ENCODE results near the gene ZBTB12.

Gene ZBTB12

DNA sequence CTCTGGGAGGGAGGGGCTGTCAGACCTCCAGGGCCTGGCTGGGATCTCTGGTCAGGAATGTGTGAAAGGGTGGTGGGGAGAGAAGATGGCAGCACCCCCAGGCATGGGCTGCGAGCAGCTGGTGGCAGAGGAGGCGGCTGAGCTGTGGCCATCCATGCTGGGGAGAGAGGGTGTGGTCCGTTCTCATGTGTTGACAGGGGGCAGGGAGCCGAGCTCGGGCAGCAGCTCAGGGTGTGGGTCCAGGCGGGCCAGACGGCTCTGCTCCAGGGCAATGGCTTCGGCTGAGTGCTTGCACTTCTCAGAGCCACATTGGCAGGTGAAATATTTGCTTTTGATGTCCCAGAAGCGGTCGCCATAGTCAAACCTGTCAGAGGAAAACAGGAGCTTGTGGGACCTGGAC lies 22.0 kb downstream of the ZBTB12 start:
- H3K4me2 ChIP-seq (ENCODE audit: low read length), result no peak overlapping the region
- H3K4me3 ChIP-seq (ENCODE audit: low read length), result no peak overlapping the region
- H3K27me3 ChIP-seq (ENCODE audit: control insufficient read depth, insufficient read depth, low read length), result no peaks in the 10 kb centered on the region
- no peaks in the 10 kb centered on the region for H3K4me1 ChIP-seq (ENCODE audit: control insufficient read depth, insufficient read depth, low read length)
- H3K9ac ChIP-seq (ENCODE audit: low read depth, low read length), result no peak overlapping the region
- peaks cover 38% of the 10 kb centered on the region for H3K36me3 ChIP-seq (ENCODE audit: insufficient read depth, low read length)
- H3K9me3 ChIP-seq (replicated peaks; ENCODE audit: low read length), result no peaks in the 10 kb centered on the region

DNA sequence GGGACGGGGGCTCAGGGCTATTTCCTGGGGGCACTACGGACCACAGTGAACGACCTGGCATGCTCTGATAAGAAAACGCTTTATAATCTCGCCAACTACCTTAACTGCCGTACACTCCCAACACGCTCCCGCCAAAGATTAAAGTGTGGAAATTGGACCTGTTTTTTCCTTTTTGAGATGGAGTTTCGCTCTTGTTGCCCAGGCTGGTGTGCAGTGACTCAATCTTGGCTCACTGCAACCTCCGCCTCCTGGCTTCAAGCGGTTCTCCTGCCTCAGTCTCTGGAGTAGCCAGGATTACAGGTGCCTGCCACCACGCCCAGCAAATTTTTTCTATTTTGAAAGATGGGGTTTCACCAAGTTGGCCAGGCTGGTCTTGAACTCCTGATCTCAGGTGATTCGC lies 22.7 kb downstream of the ZBTB12 start:
- Histone ChIP-seq H3K9ac (ENCODE audit: low read depth, low read length) (no peak overlapping the region), H3K4me2 (ENCODE audit: low read length) (no peak overlapping the region), H3K4me3 (ENCODE audit: low read length) (no peak overlapping the region)

DNA sequence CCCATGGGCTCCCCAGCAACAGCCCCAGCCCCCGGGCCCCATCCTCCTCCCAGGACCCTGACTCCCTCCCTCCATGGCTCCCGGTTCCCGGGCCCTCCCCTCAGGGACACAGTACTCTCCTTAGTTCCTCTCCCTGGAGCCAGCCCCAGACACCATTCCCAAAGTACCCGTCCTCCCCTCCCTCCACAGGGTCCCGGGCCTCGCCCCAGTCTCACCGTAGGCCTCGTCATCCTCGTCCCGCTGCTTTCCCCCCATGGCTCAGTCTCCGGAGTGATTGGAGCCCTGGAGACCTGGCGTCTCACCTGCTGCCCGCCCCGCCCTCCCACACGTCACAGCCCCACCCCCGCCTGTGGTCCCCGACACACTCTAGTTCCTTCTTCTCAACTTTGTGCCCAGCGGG lies 23.2 kb downstream of the ZBTB12 start, which contains the start of gene SLC44A4:
Gene SLC44A4 (minus strand): TSS at position 272 of the 400 bp plus-strand sequence. CDS start 17 bp downstream, at position 255.
- Histone ChIP-seq H3K9ac (ENCODE audit: low read depth, low read length) (no peak within 1 kb of the TSS), H3K36me3 (ENCODE audit: insufficient read depth, low read length) (peaks cover 37% of the 10 kb centered on the region), H3K4me2 (ENCODE audit: low read length) (no peak within 1 kb of the TSS), H3K4me1 (ENCODE audit: control insufficient read depth, insufficient read depth, low read length) (no peaks in the 10 kb centered on the region), H3K27me3 (ENCODE audit: control insufficient read depth, insufficient read depth, low read length) (no peaks in the 10 kb centered on the region), H3K4me3 (ENCODE audit: low read length) (no peak within 1 kb of the TSS), H3K9me3 (replicated peaks; ENCODE audit: low read length) (no peaks in the 10 kb centered on the region)

More for the DNA sequence above, 22.7 kb downstream of the ZBTB12 start:
- Histone ChIP-seq H3K4me1 (ENCODE audit: control insufficient read depth, insufficient read depth, low read length) (no peaks in the 10 kb centered on the region), H3K27me3 (ENCODE audit: control insufficient read depth, insufficient read depth, low read length) (no peaks in the 10 kb centered on the region), H3K36me3 (ENCODE audit: insufficient read depth, low read length) (peaks cover 38% of the 10 kb centered on the region), H3K9me3 (replicated peaks; ENCODE audit: low read length) (no peaks in the 10 kb centered on the region)

DNA sequence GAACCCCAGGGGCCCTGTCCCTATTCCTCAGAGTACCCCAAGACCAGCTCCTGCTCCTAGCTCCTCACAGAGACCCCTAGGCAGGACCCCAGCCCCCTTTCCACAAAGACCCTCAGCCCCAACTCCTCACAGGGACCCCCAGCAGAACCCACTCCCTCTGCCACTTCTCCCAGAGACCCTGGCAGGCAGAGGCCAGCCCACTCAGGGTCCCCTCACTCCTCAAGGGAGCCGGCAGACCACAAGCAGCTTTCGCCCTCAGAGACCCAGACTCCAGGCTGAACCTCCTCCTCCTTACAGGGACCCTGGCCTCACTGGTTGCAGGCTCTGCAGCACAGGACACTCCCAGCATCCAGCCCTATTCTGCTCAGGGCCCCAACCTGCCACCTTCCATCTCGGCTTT lies 23.7 kb downstream of the ZBTB12 start:
- H3K36me3 ChIP-seq (ENCODE audit: insufficient read depth, low read length), result peaks cover 32% of the 10 kb centered on the region
- no peaks in the 10 kb centered on the region for H3K4me1 ChIP-seq (ENCODE audit: control insufficient read depth, insufficient read depth, low read length)

DNA sequence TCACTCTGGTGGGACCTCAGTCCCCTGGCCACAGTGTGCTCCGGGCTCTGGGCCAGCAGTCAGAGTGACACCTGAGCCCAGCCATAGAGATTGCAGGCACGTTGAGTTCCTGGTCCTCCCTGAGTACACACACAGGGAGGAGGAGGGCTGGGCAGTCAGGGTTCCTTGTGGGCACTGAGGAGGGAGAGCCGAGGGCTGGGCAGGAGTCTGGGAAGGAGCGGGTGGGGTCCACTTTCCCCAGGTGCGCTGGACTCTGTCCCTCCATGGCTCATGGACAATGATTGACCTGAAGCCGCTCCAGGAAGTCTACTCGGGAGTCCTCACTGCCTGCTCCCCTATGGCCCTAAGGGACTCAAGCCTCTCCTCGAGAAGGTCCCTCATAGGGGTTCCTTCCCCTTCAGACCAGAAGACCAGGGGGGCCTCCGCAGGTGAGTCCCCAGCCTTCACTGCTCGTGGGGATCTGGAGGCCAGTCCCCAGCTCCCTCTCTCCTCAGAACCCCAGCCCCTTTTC lies 24.2 kb downstream of the ZBTB12 start:
- H3K4me1 ChIP-seq (ENCODE audit: control insufficient read depth, insufficient read depth, low read length), result no peaks in the 10 kb centered on the region
- H3K9me3 ChIP-seq (replicated peaks; ENCODE audit: low read length), result no peaks in the 10 kb centered on the region
- H3K4me3 ChIP-seq (ENCODE audit: low read length), result no peak overlapping the region
- no peaks in the 10 kb centered on the region for H3K27me3 ChIP-seq (ENCODE audit: control insufficient read depth, insufficient read depth, low read length)
- H3K4me2 ChIP-seq (ENCODE audit: low read length), result no peak overlapping the region
- no peak overlapping the region for H3K9ac ChIP-seq (ENCODE audit: low read depth, low read length)
- H3K36me3 ChIP-seq (ENCODE audit: insufficient read depth, low read length), result peaks cover 27% of the 10 kb centered on the region

More for the DNA sequence above, 23.7 kb downstream of the ZBTB12 start:
- no peaks in the 10 kb centered on the region for H3K9me3 ChIP-seq (replicated peaks; ENCODE audit: low read length)
- H3K4me2 ChIP-seq (ENCODE audit: low read length), result no peak overlapping the region
- no peaks in the 10 kb centered on the region for H3K27me3 ChIP-seq (ENCODE audit: control insufficient read depth, insufficient read depth, low read length)
- H3K9ac ChIP-seq (ENCODE audit: low read depth, low read length), result no peak overlapping the region
- no peak overlapping the region for H3K4me3 ChIP-seq (ENCODE audit: low read length)

DNA sequence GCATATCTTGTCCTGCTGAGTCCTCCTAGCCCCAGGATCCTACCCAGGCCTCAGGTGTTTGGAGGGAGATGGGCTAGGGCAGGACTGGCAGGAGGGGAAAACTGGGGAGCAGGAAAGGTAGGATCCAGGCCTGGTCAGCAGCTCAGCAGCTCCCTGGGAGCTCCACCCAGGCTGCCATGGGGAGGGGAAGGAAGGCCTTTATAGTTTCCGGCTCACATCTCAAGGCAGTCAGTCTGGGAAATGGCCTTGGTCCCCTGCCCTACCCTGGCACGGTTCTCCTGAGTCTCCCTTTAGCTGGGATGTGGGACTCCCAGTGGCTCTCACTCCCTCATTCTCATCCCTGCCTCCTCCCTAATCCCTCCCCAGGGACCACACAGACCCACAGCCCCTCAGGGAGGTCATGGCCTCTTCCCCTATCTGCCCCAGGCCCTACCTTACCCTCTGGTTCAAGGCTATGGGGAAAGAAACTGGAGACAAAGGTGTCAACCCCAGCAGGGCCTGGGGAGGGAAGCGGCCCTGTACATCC lies 24.7 kb downstream of the ZBTB12 start:
- Histone ChIP-seq H3K27me3 (ENCODE audit: control insufficient read depth, insufficient read depth, low read length) (no peaks in the 10 kb centered on the region), H3K9ac (ENCODE audit: low read depth, low read length) (no peak overlapping the region), H3K4me1 (ENCODE audit: control insufficient read depth, insufficient read depth, low read length) (no peaks in the 10 kb centered on the region), H3K36me3 (ENCODE audit: insufficient read depth, low read length) (peaks cover 24% of the 10 kb centered on the region), H3K9me3 (replicated peaks; ENCODE audit: low read length) (no peaks in the 10 kb centered on the region), H3K4me3 (ENCODE audit: low read length) (no peak overlapping the region), H3K4me2 (ENCODE audit: low read length) (no peak overlapping the region)

DNA sequence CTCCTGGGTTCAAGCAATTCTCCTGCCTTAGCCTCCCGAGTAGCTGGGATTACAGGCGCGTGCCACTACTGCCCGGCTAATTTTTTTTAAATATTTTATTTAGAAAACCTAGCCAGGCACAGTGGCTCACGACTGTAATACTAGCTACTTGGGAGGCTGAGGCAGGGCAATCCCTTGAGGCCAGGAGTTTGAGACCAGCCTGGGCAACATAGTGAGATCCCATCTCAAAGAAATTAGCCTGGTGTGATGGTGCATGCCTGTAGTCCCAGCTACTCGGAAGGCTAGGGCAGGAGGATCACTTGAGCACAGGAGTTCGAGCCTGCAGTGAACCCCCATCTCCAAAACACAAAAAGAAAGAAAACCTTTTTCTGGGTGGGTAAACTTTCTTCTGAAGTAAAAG lies 25.5 kb downstream of the ZBTB12 start:
- Histone ChIP-seq H3K9me3 (replicated peaks; ENCODE audit: low read length) (no peaks in the 10 kb centered on the region), H3K4me1 (ENCODE audit: control insufficient read depth, insufficient read depth, low read length) (peaks cover 1% of the 10 kb centered on the region), H3K27me3 (ENCODE audit: control insufficient read depth, insufficient read depth, low read length) (peaks cover 5% of the 10 kb centered on the region), H3K4me2 (ENCODE audit: low read length) (no peak overlapping the region), H3K36me3 (ENCODE audit: insufficient read depth, low read length) (peaks cover 19% of the 10 kb centered on the region), H3K9ac (ENCODE audit: low read depth, low read length) (no peak overlapping the region), H3K4me3 (ENCODE audit: low read length) (no peak overlapping the region)

DNA sequence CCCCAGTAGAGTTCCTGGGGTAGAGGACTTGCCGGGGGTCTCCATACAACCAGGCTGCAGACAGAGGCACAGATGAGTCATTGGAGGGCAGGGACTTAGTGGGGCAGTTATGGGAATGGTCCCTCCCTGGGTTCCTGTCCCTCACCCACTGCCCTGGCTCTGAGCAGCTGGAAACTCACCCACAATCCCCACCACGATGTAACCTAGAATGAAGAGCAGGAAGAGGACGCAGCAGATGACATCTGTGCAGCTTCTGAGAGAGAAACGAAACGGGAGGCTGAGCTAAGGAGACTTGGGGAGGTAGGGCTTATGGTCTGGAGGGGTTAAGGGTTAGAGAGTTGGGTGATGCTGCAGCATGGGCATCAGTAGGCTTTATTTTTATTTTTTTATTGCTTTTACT lies 26.0 kb downstream of the ZBTB12 start:
- H3K4me1 ChIP-seq (ENCODE audit: control insufficient read depth, insufficient read depth, low read length), result peaks cover 6% of the 10 kb centered on the region
- H3K9ac ChIP-seq (ENCODE audit: low read depth, low read length), result no peak overlapping the region
- H3K27me3 ChIP-seq (ENCODE audit: control insufficient read depth, insufficient read depth, low read length), result peaks cover 7% of the 10 kb centered on the region
- H3K4me2 ChIP-seq (ENCODE audit: low read length), result no peak overlapping the region
- H3K36me3 ChIP-seq (ENCODE audit: insufficient read depth, low read length), result peaks cover 14% of the 10 kb centered on the region
- no peaks in the 10 kb centered on the region for H3K9me3 ChIP-seq (replicated peaks; ENCODE audit: low read length)
- no peak overlapping the region for H3K4me3 ChIP-seq (ENCODE audit: low read length)

DNA sequence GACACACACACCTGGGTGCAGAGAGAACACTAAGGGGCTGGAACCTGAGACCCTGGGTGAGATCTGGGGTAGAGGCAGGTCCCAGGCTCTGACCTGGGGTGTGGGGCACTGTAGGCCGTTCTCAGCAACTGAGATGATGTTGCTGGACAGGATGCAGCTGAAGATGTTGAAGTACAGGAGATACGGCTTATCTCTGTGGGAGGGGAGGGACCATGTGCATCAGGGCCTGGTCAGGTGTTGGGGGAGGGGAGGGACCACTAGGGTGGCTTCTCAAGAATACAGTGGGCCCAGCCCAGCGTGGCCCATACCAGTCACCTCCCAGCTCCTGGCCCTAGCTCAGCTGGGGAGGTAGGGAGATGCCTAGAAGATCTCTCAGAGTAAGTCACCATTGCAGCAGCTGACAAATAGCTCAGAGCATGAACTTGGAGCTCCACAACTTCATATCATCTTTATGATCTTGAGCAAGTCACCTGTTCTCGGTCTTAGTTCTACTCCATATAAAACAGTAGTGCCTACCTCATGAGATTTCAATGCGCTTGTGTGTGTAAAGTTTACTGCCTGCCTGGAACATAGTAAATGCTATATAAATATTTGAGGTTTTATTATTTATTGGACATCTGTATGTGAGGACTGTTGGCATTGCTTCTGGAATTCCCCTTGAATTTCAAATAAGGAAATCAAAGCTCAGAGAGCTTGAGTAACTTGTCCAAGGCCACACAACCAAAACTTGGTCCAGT lies 26.9 kb downstream of the ZBTB12 start:
- no peaks in the 10 kb centered on the region for H3K9me3 ChIP-seq (replicated peaks; ENCODE audit: low read length)
- H3K36me3 ChIP-seq (ENCODE audit: insufficient read depth, low read length), result peaks cover 5% of the 10 kb centered on the region
- H3K4me2 ChIP-seq (ENCODE audit: low read length), result no peak overlapping the region
- peaks cover 10% of the 10 kb centered on the region for H3K4me1 ChIP-seq (ENCODE audit: control insufficient read depth, insufficient read depth, low read length)
- no peak overlapping the region for H3K4me3 ChIP-seq (ENCODE audit: low read length)
- H3K9ac ChIP-seq (ENCODE audit: low read depth, low read length), result no peak overlapping the region
- peaks cover 7% of the 10 kb centered on the region for H3K27me3 ChIP-seq (ENCODE audit: control insufficient read depth, insufficient read depth, low read length)

DNA sequence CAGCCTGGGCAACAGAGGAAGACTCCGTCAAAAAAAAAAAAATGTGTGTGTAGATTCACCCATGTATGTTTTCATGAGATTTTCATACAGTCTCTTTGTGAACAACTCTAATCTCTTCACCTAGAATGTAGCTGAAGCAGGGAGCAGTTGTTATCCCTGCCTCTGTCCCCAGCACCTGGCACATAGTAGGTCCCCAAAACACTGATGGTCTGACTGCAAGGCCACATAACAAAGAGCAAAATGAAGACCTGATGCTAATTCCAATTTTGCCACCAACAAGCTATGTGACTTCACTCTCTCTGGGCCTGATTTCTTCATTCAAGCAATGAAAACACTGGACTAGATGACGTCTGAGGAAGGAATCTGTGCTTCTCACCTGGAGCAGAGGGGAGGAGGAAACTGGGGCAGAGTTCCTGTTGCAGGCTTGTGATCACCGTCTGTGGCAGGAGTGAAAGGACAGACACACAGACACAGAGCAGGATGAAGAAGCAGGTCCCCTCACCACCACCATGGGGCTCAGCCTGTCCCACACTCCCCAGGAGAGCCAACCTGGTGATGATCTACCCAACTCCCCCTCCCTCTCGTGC lies 27.7 kb downstream of the ZBTB12 start:
- H3K9me3 ChIP-seq (replicated peaks; ENCODE audit: low read length), result no peaks in the 10 kb centered on the region
- peaks cover 8% of the 10 kb centered on the region for H3K27me3 ChIP-seq (ENCODE audit: control insufficient read depth, insufficient read depth, low read length)
- H3K9ac ChIP-seq (ENCODE audit: low read depth, low read length), result no peak overlapping the region
- H3K36me3 ChIP-seq (ENCODE audit: insufficient read depth, low read length), result no peaks in the 10 kb centered on the region
- H3K4me3 ChIP-seq (ENCODE audit: low read length), result no peak overlapping the region
- peaks cover 10% of the 10 kb centered on the region for H3K4me1 ChIP-seq (ENCODE audit: control insufficient read depth, insufficient read depth, low read length)
- H3K4me2 ChIP-seq (ENCODE audit: low read length), result no peak overlapping the region

DNA sequence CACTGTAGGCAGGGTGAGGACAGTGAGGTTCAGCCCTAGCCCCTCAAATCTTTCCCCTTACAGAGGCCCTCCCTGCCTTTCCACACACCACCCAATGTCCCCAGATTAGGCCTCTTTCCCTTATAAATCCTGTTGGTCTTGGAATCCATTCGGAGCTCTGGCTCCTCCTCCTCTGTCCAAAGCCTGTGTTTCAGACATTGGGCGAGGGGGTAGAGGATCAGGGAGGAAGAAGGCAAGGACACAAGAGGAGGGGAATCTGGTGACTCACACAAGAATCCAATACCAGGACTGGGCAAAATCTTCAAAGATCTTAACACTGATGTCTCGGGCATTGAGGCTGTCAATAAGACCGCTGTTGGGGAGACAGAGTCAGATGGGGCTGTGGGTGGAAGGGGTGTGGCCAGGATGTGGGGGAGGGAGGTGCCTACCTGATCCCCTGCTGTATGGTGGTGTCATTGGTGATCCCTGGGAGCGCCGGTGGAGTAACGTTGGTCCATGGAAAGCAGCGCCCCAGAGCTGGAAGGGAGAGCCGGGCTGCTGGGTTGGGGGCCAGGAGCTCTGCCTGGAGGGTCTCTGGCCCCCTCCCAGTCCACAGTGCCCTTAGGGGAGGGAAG lies 30.7 kb downstream of the ZBTB12 start:
- Histone ChIP-seq H3K9me3 (replicated peaks; ENCODE audit: low read length) (no peaks in the 10 kb centered on the region), H3K4me1 (ENCODE audit: control insufficient read depth, insufficient read depth, low read length) (peaks cover 10% of the 10 kb centered on the region), H3K36me3 (ENCODE audit: insufficient read depth, low read length) (no peaks in the 10 kb centered on the region), H3K4me2 (ENCODE audit: low read length) (no peak overlapping the region), H3K4me3 (ENCODE audit: low read length) (no peak overlapping the region), H3K27me3 (ENCODE audit: control insufficient read depth, insufficient read depth, low read length) (peaks cover 12% of the 10 kb centered on the region), H3K9ac (ENCODE audit: low read depth, low read length) (no peak overlapping the region)
